ENCODE measurements around the gene OR2V1.
"Not testable (repeated sequence)": the region's sequence is repeated elsewhere in the genome, so short reads cannot be mapped to it uniquely, and the experiment has no call there.

Gene OR2V1, protein sequence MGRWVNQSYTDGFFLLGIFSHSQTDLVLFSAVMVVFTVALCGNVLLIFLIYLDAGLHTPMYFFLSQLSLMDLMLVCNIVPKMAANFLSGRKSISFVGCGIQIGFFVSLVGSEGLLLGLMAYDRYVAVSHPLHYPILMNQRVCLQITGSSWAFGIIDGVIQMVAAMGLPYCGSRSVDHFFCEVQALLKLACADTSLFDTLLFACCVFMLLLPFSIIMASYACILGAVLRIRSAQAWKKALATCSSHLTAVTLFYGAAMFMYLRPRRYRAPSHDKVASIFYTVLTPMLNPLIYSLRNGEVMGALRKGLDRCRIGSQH

DNA sequence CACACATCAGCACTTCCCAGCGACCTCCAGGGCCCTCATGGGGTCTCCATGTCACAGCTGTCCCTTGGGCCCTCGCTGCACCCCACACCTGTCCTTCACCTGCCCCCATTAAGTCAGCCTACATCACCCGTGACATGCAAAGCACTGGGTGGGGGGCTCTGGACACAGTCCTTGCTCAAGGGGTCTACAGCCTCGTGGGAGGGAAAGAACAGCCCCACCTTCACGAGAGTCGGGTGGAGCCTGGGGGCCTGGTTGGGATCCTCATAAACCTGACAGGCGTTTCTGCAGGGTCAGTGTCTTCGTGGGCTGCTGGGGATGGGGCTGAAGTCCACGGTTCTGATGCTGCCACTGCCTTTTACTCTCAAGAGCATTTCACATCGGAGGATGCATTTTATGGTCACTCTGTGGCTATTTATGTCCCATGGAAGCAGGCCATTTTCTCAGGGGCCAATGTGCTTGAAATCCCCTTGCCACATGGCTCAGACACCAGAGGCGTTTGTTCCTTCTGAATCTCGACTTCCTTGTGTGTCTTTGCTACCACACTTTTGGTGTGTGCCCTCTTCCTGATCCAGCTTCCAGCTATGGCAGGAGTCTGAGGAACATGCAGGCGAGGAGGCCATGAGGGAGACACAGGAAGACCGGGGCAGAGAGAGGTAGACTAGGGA is at the start of gene OR2V1:
TSS of gene OR2V1 (minus strand) at position 338 of the 665 bp plus-strand sequence. CDS start 5,865 bp downstream, outside the sequence.
- DNase-seq (ENCODE audit: low read depth in 2 of 2), result no peak

DNA sequence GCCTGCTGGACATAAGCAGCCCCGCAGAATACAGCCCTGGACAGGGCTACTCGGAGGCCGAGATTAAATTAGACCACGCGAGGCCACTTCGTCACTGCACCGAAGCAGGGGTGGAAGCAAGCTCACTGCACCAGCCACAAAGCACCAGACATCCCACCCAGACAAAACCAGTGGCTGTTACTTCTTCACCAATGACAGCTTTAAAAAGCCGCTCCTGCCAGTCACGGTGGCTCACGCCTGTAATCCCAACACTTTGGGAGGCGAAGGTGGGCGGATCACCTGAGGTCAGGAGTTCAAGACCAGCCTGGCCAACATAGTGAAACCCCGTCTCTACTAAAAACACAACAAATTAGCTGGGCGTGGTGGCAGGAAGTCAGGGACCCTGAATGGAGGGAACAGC is 46.6 kb upstream of the OR2V1 start:
- DNase-seq (ENCODE audit: low read depth in 2 of 2), result not testable (repeated sequence)

DNA sequence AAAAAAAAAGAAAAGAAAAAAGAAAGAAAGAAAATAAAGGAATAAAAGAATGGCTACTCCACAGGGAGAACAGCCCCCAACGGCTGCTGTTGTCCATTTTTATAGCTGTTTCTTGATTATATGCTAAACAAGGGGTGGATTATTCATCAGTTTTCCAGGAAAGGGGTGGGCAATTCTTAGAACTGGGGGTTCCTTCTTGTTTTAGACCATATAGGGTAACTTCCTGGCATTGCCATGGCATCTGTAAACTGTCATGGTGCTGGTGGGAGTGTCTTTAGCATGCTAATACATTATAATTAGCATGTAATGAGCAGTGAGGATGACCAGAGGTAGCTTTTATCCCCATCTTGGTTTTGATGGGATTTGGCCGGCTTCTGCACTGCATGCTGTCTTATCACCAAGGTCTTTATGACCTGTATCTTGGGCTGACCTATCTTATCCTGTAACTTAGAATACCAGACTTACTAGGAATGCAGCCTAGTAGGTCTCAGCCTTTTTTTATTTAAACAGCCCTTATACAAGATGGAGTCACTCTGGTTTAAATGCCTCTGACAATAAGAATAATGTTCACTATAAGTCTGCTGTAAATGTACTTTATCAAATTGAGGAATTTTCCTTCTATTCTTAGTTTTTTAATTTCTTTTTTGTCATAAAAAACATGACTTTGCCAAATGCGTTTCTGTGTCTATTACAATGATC is 45.4 kb upstream of the OR2V1 start:
- DNase-seq (ENCODE audit: low read depth in 2 of 2), result no peak

DNA sequence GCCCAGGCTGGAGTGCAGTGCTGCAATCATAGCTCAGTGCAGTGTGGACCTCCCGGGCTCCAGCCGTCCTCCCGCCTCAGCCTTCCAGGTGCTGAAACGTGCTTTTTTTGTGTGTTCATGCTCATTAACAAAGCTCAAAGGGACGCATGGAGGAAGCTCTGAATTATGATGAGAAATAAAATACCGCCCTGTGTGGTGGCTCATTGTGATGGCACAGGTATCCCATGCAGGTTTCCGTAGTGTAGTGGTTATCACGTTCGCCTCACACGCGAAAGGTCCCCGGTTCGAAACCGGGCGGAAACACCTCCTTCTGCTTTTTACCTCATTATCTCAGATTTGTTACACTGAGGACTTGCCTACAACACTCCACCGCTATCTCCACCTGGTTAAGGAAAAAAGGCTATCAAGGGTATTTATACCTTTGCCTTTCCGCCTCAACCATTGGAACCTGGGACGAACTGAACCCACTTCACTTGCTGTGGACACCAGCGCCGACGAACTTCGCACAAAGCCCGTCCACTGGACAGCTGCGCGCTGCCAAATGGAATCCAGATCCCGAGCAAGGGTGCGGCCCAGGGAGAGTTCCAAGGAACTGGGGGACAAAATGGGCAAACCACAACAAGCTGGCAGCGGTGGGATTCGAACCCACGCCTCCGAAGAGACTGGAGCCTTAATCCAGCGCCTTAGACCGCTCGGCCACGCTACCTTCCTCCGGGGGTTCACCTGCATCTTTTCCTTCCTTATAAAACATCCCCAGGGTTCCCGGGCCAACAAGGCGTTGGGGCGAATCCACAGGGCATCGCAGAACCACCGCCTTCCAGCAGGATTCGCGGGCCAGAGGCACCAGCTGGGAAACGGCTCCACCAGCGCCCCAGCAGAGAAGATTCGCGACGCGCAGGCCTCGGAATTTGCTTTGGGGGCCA is 42.7 kb upstream of the OR2V1 start:
- no peak for DNase-seq (ENCODE audit: low read depth in 2 of 2)

DNA sequence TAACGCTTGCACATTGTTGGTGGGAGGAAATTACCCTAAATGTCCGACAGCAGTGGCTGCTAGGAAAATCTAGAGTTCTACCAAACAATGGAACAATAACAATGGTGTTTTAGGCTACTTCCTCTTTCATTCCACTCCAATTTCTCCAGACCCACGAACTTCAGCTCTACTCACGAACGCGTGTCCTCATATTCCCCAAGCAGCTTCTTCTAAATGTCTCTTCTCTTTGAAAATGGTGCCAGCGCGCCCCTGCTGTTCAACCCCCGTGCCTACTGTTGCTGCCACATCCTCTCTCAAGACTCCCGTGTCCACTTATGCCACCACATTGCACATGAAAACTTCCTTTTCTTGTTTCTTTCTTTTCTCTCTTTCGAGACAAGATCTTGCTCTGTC is 42.1 kb upstream of the OR2V1 start:
- DNase-seq (ENCODE audit: low read depth in 2 of 2), result no peak

DNA sequence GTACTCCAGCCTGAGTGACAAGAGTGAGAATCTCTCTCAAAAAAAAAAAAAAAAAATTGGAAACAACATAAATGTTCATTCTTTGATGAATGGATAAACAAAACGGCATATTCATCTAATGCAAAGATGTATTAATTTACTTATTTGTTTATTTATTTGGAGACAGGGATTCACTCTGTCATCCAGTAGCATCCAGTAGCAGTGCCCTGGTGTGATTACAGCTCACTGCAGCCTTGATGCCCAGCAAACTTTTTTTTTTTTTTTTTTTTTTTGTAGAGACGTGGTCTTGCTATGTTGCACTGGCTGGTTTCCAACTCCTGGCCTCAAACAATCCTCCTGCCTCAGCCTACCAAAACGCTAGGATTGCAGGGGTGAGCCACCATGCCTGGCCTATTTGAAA is 40.8 kb upstream of the OR2V1 start:
- no peak for DNase-seq (ENCODE audit: low read depth in 2 of 2)

DNA sequence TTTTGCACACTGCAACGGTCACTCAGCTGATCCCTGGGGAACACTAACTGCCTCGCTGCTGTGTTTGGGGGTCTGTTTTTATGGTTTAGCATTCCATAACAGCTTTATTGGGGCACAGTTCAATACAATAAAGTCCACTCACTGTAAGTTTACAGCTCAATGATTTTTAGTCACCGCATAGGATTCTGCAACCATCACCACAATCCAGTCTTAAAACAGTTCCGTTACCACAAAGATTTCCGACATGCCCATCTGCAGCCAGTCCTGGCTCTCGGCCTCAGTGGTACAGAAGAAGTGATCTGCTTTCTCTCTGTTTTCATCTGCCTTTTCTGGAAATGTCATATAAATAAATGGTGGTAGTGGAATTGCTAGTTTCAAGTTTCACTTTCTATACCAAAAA is 40.0 kb upstream of the OR2V1 start:
- no peak for DNase-seq (ENCODE audit: low read depth in 2 of 2)

DNA sequence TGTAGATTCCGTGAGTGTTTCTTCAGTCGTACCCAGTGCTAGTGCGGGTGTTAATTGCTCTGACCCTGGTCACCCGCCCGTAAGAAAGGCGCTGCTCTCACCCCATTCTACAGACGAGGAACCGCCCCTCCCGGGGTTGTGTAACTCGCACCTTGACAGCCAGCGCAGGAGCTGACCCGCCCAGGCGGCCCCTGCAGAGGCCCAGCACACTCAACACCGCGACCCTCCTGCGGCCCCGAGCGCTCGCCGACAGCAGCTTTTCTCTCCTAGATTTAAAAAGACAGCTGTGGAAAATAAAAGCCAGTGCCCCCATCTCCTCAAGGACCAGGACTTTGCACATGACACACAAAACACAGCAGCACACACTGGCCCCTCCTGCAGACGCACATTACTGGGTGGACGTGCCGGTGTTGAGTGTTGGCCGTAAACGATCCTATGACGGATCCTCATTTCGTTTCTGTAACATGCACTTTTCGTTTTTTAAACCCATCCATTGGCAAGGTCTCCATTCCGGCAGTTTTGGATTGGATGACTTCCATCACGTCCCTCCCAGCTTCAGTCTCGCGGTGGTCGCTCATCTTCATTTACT is 39.4 kb upstream of the OR2V1 start:
- DNase-seq (ENCODE audit: low read depth in 2 of 2), result no peak

DNA sequence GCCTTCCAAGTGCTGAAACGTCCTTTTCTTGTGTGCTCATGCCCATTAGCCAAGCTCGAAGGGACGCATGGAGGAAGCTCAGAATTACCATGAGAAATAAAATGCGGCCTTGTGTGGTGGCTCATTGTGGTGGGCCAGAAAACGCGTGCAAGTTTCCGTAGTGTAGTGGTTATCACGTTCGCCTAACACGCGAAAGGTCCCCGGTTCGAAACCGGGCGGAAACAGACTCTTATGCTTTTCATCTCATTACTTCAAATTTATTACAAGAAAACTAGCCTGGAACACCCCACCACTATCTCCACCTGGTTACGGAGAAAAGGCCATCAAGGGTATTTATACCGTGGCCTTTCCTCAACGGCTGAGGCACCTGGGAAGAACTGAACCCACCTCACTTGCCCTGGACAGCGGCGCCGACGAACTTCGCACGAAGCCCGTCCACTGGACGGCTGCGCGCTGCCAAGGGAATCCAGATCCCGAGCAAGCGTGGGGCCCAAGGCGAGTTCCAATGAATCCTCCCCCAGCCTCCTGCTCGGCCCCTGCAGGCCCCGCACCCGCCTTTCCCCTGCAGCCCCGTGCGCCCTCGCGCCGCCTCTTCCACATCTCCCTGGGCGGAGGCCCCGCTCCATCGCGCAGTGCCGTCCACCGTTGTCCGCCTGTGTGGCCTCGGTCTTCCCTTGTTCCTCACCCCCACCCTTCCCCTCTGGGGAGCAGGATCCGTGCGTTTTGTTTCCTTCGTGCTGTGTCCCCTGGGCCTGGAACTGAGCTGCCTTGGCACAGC is 38.7 kb upstream of the OR2V1 start:
- not testable (repeated sequence) for DNase-seq (ENCODE audit: low read depth in 2 of 2)

DNA sequence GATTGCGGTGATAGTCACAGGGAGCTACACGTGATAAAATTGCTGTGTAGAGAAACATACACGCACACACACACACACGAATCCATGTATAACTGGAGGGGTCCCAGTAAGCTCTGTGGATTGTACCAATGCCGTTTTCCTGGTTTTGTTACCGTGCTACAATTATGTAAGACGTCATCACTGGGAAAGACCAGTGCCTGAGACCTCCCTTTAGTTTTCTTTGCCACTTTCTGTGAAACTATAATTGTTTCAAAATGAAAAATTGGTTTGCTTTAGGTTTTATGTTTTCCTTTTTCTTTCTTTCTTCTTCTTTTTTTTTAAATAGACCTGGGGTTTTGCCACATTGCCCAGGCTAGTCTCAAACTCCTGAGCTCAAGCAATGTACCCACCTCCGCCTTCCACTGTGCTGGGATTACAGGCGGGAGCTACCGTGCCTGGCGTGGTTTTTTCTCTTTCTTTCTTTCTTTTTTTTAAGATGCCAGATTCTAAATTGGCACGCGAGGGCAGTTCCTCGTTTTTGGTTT is 37.7 kb upstream of the OR2V1 start:
- DNase-seq (ENCODE audit: low read depth in 2 of 2), result no peak

DNA sequence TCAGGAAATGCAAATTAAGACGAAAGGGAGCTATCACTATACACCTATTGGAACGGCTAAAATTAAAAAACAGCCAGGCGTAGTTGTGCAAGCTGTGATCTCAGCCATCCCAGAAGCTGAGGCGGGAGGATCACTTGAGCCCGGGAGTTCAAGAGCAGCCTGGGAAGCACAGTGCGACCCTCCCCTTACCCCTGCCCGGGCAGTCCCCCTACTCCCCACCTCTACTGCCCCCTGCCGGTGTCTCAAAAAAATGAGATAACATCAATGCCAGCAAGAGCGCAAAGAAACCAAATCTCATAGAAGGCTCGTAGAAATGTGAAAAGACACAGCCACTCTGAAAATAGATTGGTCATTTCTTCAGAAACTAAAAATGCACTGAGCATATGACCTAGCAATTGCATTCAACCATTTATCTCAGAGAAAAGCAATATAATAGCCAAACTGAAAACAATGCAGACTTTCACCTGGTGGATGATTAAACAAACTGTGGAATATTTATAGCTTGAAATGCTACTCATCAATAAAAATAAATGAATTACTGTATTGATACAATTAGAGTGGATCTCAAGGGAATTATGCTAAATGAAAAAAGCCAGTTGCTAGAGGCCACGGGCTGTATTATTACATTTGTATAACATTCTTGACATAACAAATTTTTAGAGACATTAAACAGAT is 37.0 kb upstream of the OR2V1 start:
- DNase-seq (ENCODE audit: low read depth in 2 of 2), result no peak

DNA sequence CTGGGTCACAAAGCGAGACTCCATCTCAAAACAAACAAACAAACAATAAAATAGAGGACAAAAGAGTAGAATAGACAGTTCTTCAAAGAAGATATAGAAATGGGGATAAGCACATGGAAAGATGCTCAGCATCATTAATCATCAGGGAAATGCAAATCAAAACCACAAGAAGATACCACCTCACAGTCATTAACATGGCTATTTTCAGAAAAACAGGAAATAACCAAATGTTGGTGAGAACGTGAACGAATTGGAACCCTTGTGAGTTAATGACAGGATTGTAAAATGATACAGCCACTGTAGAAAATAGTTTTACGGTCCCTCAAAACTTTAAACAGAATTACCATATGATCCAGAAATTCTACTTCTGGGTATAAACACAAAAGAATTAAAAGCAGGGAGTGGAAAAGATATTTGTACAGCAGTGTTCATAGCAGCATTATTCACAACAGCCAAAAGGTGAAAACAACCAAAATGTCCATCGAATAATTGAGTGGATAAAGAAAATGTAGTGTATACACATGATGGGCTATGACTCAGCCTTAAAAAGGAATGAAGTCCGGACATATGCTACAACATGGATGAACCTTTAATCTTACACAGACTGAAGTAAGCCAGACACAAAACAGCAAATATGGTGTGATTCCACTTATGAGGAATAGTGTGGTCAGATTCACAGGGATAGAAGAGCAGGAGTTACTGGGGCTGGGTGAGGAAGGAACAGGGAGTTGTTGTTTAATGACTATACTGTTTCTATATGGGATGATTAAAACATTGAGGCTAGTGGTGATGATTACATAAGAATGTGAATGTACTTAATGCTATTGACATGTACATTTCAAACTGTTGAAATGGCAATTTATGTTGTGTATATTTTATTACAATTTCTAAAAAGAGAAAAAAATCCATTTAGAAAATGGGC is 36.1 kb upstream of the OR2V1 start:
- no peak for DNase-seq (ENCODE audit: low read depth in 2 of 2)

DNA sequence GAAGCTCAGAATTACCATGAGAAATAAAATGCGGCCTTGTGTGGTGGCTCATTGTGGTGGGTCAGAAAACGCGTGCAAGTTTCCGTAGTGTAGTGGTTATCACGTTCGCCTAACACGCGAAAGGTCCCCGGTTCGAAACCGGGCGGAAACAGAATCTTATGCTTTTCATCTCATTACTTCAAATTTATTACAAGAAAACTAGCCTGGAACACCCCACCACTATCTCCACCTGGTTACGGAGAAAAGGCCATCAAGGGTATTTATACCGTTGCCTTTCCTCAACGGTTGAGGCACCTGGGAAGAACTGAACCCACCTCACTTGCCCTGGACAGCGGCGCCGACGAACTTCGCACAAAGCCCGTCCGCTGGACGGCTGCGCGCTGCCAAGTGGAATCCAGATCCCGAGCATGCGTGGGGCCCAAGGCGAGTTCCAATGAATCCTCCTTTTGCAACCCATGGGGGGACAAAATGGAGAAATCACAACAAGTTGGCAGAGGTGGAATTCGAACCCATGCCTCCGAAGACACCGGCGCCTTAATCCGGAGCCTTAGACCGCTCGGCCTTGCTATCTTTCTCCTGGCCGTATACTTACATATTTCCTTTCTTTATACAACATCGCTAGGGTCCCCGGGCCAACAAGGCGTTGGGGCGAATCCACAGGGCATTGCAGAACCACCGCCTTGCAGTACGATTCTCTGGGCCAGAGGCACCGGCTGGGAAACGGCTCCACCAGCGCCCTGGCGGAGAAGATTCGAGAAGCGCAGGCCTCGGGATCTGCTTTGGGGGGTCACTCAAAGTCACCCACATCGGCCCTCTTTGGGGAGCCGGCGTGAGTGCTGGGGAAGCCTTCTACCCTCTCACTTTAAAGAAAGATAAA is 33.3 kb upstream of the OR2V1 start:
- DNase-seq (ENCODE audit: low read depth in 2 of 2), result no peak

DNA sequence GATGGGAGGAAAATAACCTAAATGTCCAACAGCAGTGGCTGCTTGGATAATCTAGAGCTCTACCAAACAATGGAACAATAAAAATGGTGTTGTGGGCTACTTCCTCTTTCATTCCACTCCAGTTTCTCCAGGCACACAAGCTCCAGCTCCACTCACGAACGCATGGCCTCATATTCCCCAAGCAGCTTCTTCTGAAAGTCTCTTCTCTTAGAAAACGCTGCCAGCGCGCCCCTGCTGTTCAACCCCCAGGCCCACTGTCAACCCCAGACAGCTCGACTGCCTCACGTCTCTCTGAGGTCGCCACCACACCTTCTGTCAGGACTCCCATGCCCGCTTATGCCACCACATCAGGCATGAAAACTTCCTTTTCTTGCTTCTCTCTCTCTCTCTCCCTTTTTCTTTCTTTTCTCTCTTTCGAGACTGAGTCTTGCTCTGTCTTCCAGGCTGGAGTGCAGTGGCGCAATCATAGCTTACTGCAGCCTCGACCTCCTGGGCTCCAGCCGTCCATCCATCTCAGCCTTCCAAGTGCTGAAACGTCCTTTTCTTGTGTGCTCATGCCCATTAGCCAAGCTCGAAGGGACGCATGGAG is 32.6 kb upstream of the OR2V1 start:
- no peak for DNase-seq (ENCODE audit: low read depth in 2 of 2)

DNA sequence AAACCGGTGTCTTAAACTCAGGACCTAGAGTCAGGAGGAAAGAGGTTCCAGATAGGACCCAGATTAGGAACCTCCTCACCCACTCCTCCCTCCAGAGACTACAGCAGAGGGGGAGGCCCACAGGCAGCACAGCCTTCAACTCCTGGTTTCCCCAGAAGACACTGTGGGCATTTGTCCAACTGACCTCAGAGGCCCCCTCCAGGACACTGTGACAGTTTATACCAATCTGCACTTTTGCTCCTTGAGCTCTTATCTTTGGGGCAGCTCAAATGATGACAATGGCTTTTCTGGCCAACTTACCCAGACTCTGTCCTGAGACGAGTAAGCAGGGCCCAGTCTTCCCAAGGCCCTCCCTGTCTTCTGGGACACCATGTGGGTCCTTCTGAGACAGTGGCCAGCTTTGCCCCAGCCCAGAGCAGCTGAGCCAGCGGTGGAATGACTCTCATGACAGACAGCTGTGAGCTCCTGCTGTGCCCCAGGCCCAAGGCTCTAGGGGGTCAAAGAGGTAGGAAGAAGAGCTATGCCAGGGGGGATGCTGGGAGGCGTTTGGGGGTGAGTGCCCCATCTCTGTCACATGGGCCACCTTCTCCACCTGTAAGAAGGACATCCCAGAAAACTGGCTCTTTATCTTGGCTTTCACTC is 30.7 kb upstream of the OR2V1 start:
- no peak for DNase-seq (ENCODE audit: low read depth in 2 of 2)

DNA sequence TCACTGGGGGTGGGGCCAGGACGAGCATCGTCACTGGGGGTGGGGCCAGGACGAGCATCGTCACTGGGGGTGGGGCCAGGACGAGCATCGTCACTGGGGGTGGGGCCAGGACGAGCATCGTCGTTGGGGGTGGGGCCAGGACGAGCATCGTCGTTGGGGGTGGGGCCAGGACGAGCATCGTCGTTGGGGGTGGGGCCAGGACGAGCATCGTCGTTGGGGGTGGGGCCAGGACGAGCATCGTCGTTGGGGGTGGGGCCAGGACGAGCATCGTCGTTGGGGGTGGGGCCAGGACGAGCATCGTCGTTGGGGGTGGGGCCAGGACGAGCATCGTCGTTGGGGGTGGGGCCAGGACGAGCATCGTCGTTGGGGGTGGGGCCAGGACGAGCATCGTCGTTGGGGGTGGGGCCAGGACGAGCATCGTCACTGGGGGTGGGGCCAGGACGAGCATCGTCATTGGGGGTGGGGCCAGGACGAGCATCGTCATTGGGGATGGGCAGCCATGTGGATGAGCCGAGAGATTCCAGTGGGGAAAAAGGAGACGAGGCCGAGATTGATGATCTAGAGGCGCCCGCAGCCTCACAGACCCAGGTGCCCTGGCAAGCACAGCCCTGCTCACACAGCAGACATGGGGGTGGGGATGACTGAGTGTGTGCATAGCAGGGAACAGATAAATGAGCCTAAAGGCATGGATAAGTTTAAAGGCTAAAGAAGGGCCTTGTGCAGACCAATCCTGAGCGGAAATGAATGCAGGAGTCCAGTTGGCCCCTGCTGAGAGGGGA is 30.0 kb upstream of the OR2V1 start:
- DNase-seq (ENCODE audit: low read depth in 2 of 2), result not testable (repeated sequence)

All from stimulated activated CD8-positive, alpha-beta memory T cell treated with anti-CD3 and anti-CD28 coated beads, Interleukin-7, amount 100 ng/mL, for 1 hour (primary cell).